ENCODE measurements around the gene TSNAX.

GRCh38 chr1:231522931-231523642 lies 5.4 kb upstream of the TSNAX start:
- TF ChIP-seq CTCF (IDR thresholded peaks at IDR 0.05) (no peak), ZFX (IDR thresholded peaks at IDR 0.05; ENCODE audit: borderline replicate concordance) (no peak)

Measured in 22Rv1 (cell line).